Muscle of back (tissue), 11 donors: ENCODE data around the gene LMBR1L. TPM values are rescaled to one million over a fixed set of nuclear protein-coding genes. Genes with fewer than 3 reads are reported as not detected.

Experiments
- DNase-seq, 3 donors: peaks; one replicate each; pipeline versions ENCODE4 v3.0.0 to v3.0.0-alpha.2; 2013
- polyA plus RNA-seq, 10 donors: library from polyadenylated mRNA; unstranded; fragments of 120-200 nt; gene quantifications; one replicate each; pipeline ENCODE4 v1.2.1, GENCODE V29; 2013; ENCODE audit not compliant: insufficient read length in 10 of 10

Gene LMBR1L
- polyA plus RNA-seq, 10 donors, result 30.8 to 77.7 (median 36.1) TPM

DNA sequence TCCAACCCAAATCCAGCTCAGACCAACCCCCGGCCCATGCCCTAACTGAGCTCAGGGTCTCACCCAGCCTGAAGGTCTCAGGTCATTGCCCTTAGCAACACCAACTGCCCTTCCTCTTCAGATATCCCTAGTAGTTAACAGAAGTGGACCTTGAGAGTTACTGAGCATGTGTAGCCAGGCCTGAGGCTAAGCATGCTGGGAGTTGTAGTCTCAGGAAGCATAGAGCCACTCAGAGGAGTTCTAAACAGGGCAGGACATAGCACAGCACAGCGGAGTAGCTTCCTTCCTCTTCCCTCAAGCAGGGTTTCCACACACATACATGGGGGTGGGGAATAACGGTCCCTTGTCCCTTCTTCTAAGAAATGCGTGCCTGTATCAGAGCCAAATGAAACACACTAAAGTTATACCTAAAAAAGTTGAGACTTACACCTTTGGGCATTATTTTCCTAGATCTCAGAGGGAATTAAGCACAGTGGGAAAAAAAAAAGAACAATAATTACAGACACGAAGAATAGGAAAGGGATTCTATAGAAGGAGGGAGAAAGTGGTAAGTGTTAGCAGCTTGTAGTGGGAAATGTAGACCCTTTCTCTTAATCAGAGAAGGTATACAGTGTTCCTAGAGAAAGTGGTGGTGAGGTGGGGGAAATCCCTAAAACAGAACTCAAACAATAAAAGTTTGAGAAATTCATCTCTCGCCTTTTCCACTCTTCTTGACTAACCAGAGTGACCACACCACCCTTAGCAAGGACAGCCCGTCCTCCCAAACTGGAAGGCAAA, 54.5 kb downstream of the LMBR1L start:
- peak; percentile 53 to 78 (median 61) for DNase-seq

DNA sequence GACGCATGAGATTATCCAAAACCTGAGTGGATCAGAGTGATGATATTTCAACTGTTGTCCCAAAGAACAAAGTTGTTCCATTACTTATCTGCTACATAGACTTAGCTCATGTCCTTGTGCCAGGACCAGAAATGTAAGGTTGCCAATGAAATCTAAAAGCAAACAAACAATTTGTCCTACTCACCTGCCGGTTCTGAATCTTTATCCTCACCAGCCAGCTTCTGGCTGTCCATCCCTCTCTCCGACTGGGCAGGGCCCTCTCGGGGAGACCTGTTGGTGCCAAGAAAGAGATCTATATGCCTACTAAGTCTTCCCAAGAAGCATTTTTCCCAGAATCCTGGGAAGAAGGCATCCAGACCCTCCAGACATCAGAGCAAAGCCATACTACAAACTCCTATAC, 55.6 kb downstream of the LMBR1L start:
- DNase-seq, result no peak

DNA sequence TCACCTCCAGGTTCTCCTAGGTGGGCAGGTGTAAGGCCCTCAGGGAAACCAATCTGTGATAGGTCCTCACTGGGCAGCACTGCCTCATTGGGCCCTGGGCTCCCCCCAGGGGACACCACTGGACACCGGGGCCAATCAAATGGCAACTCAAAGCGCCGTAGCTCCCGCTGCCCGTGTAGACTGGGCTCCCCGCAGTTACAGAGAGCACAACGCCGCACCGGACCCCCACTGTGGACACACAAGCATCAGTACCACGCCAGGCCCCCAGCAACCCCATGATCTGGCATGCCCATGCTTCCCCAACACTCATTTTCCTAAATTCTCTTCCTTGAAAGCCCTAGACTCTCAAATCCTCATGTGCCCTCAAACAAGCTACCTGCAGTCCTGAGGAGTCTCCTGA, 56.1 kb downstream of the LMBR1L start:
- DNase-seq, result no peak

DNA sequence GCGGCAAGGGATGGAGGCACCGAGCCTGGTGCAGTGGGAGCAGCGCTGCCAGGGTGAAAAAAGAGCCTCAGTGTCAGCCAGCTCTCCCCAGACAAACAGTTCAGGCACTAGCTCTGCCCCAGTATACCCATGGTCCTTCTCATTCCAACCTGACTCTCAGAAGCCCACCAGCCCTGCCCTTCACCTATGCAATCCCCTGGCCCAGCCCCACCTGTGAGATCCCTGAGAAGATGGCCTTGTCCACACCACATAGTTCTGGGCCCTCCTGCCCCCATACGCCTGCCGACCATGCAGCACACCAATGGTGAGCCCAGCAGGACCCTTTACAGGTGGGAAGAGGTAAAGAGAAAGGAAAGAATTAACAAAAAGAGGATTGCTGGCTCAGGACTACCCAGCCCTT, 56.6 kb downstream of the LMBR1L start:
- DNase-seq, result no peak

DNA sequence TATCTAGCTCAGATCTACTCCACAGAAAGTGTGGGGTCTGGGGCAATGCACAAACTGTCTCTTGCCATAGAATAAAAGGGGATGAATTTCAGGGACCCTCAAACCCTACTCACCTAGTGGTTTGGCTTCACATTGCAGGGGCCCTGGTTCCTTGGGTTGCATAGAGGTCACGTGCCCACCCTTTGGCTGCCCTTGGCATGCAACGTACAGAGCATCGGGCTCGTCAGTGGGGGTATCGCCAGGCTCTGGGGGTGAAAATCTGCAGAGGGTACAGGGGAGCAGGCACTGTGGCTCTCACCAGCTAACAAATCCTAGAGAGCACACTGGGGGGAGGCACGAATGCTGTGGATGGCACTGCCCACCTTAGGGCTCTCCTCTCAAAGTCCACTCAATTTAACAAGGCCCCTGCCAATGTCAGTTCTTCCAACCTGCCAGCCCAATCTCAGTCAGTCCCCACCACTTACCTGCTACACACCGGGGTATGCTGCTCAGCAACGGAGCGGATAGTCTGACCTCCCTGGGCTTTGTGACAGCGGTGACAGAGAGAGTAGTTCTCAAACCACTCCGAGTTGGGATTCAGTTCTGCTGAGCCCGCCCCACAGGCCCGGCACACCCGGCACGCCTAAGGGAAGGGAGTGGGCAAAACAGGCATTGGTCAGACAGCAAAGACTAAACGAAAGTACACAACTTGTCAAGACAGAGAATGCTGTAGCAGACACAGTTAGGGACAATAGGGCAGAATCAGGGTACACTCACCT, 58.0 kb downstream of the LMBR1L start:
- DNase-seq, result no peak

DNA sequence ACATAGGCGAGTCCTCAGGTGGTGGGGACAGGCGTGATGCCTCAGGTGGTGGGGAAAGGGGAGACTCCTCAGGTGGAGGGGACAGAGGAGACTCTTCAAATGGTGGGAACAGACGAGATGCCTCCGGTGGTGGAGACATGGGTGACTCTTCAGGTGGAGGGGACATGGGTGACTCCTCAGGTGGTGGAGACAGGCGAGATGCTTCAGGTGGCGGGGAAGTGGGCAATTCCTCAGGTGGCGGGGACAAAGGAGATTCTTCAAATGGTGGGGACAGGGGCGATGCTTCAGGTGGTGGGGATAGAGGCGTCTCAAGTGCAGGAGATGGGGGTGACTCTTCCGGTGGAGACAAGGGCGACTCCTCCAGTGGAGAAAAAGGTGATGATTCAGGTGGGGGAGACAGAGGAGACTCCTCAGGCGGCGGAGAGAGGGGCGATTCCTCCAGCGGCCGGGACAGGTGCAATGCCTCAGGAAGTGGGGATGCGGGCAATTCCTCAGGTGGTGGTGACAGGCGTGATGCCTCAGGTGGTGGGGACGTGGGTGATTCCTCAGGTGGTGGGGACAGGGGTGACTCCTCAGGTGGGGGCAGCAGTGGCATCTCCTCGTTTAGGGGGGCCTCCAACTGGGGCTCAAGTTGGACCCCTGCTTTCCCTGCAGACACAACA, 58.7 kb downstream of the LMBR1L start:
- no peak for DNase-seq

DNA sequence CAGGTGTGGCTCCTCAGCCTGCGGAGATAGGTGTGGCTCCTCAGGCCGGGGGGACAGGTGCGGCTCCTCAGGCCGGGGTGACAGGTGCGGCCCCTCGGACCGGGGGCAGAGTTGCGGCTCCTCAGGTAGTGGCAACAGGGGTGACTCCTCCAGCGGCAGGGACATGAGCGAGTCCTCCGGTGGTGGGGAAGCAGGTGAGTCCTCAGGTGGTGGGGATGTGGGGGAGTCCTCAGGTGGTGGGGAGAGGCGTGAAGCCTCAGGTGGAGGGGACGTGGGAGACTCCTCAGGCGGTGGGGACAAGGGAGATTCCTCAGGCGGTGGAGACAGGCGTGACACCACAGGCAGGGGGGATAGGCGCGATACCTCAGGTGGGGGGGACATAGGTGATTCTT, 59.3 kb downstream of the LMBR1L start:
- no peak for DNase-seq

DNA sequence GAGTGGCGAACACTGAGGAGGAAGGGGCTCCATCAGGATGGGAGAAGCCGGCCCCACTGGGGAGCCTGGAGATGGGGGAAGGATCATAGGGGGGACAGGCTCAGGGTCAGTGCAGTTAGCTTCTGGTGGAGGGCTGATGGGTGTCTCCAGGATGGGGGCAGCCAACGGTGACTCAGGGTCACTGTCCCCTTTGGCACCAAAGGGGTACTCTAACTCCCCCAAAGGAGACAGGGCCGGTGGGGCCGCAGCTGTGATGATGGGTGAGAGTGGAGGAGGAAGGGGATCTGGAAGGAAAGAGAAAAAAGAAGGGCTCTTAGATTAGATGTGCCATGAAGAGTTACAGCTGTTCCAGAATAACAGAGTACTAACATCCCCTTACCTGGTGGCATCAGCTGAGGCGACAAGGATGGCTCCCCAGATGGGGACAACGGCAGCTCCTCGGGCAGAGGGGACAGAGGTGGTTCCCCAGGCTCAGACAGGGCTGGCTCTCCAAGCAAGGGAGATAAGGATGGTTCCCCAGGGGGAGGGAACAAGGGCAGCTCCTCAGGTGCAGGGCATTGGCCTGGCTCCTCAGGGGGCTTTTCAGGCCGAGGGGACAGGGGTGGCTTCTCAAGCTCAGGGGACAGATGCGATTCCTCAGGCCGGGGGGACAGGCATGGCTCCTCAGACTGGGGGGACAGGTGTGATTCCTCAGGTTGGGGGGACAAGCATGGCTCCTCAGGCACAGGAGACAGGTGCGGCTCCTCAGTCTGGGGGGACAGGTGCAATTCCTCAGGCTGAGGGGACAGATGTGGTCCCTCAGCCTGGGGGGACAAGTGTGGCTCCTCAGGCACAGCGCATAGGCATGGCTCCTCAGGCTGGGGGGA, 59.9 kb downstream of the LMBR1L start:
- DNase-seq, result no peak

DNA sequence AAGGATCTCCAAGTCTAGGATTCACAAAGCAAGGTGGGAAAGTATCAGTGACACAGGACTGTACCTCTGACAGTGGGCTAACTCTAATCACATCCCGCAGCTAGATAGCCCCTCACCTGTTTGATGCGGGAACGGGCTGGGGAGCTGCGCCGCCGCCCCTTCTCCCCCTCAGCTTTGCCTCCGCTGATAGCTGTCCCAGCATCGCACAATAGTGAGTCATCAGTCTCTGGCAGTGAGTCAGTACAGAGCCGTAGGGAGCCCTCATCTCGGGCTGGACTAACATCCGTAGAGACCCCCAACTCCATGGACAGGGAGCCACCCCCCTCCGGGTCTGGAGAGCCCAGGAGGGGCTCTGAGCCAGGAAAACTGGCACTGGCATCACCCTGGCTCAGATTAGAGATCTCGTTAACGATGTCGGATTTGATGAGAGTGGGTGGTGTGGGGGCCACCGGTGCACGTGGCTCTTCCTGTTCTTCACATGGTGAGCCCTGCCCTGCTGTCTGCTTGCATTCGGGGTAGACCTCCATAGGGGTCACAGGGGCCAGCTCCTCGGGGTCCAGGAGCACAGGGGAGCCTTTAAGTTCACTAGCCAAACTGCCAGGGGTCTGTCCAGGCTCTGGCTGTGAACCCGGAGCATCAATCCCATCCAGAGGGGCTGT, 61.0 kb downstream of the LMBR1L start:
- DNase-seq, result no peak

DNA sequence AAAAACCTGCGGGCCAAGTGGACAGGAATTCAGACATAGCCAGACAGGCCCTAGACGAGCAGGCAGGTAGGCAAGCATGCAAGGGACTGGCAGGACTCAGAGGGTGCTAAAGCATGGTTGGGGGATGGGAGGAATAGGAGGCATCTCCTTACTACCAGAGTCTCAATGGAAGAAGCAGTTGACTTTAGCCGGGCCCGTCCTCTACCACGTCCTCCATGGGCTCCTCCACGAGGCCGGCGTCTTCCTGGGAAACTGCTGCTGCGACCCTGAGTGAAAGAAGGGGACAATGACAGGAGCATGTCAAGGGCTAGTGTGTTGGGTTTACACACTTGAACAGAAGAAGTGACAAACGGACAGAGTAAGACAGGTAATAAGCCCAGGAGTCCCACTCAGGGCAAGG, 61.7 kb downstream of the LMBR1L start:
- no peak for DNase-seq

Other genes with a start within 250 kb of the LMBR1L start
- gene RND1, start 245.0 kb downstream of the LMBR1L start, polyA plus RNA-seq, result 1 to 10 TPM in 1 of 10 donors, under 1 TPM in 9; 0.16 to 3.6 (median 0.44) TPM
- 10 to 100 TPM; 18.7 to 41.1 (median 22.1) TPM for gene FKBP11, start 185.4 kb downstream of the LMBR1L start, polyA plus RNA-seq
- gene ARF3, start 153.4 kb downstream of the LMBR1L start, polyA plus RNA-seq, result 10 to 100 TPM; 36.1 to 63.5 (median 45.8) TPM
- gene WNT10B, start 139.1 kb downstream of the LMBR1L start, polyA plus RNA-seq, result 1 to 10 TPM in 7 of 10 donors, under 1 TPM in 3; 0.70 to 4.8 (median 1.5) TPM
- under 1 TPM in 3 of 10 donors, not detected in 7; 0.15 to 0.31 (median 0.20) TPM for gene WNT1, start 132.5 kb downstream of the LMBR1L start, polyA plus RNA-seq
- gene DDN, start 111.5 kb downstream of the LMBR1L start, polyA plus RNA-seq, result 10 to 100 TPM in 9 of 10 donors, 1 to 10 TPM in 1; 5.7 to 20.4 (median 15.7) TPM
- 10 to 100 TPM; 51.8 to 65.6 (median 58.9) TPM for gene PRKAG1, start 92.1 kb downstream of the LMBR1L start, polyA plus RNA-seq
- 10 to 100 TPM; 33.3 to 49.6 (median 39.5) TPM for gene KMT2D, start 50.1 kb downstream of the LMBR1L start, polyA plus RNA-seq
- 1 to 10 TPM in 8 of 10 donors, under 1 TPM in 2; 0.93 to 2.6 (median 1.3) TPM for gene RHEBL1, start 40.9 kb downstream of the LMBR1L start, polyA plus RNA-seq
- 1 to 10 TPM in 2 of 10 donors, under 1 TPM in 8; 0.48 to 1.2 (median 0.82) TPM for gene DHH, start 16.0 kb downstream of the LMBR1L start, polyA plus RNA-seq
- 1,000 to 10,000 TPM in 6 of 10 donors, 100 to 1,000 TPM in 4; 671 to 1,330 (median 1,024) TPM for gene TUBA1B, start 20.5 kb upstream of the LMBR1L start, polyA plus RNA-seq
- 100 to 1,000 TPM; 670 to 846 (median 768) TPM for gene TUBA1A, start 78.2 kb upstream of the LMBR1L start, polyA plus RNA-seq
- gene TUBA1C, start 154.2 kb upstream of the LMBR1L start, polyA plus RNA-seq, result 100 to 1,000 TPM in 1 of 10 donors, 10 to 100 TPM in 9; 47.3 to 127 (median 74.2) TPM
- gene PRPH, start 184.3 kb upstream of the LMBR1L start, polyA plus RNA-seq, result 1 to 10 TPM; 1.2 to 2.8 (median 1.4) TPM
- 10 to 100 TPM in 6 of 10 donors, 1 to 10 TPM in 4; 8.2 to 22.0 (median 11.0) TPM for gene TROAP, start 212.4 kb upstream of the LMBR1L start, polyA plus RNA-seq
- under 1 TPM in 1 of 10 donors, not detected in 9; 0.10 TPM for gene C1QL4, start 226.3 kb upstream of the LMBR1L start, polyA plus RNA-seq
- under 1 TPM in 8 of 10 donors, not detected in 2; 0.03 to 0.24 (median 0.16) TPM for gene DNAJC22, start 236.0 kb upstream of the LMBR1L start, polyA plus RNA-seq